Activated naive CD4-positive, alpha-beta T cell treated with anti-CD3 and anti-CD28 coated beads, Interleukin-2, amount 50 U/mL, for 24 hours (primary cell): ENCODE data around the gene ACSM6.
"Not testable (repeated sequence)": the region's sequence is repeated elsewhere in the genome, so short reads cannot be mapped to it uniquely, and the experiment has no call there.

Experiments
- H3K27ac Mint-ChIP-seq: one replicate; pipeline ENCODE4 v1.8.0; 2021; ENCODE audit warnings: mild to moderate bottlenecking, mixed read lengths
- H3K27me3 Mint-ChIP-seq: one replicate; pipeline ENCODE4 v1.8.0; 2021; ENCODE audit warnings: mixed read lengths
- H3K36me3 Mint-ChIP-seq: one replicate; pipeline ENCODE4 v1.8.0; 2021; ENCODE audit warnings: mixed read lengths
- H3K4me1 Mint-ChIP-seq: one replicate; pipeline ENCODE4 v1.8.0; 2021; ENCODE audit warnings: mixed read lengths
- H3K4me3 Mint-ChIP-seq: one replicate; pipeline ENCODE4 v1.8.0; 2021; ENCODE audit warnings: mild to moderate bottlenecking, mixed read lengths
- H3K9me3 Mint-ChIP-seq: one replicate; pipeline ENCODE4 v1.8.0; 2021; ENCODE audit warnings: mixed read lengths

The ACSM6 gene

GRCh38 chr10:95234951-95235350, 40.9 kb downstream of the ACSM6 start:
- no peak overlapping the region for H3K4me3 Mint-ChIP-seq
- no peak overlapping the region for H3K27ac Mint-ChIP-seq
- H3K4me1 Mint-ChIP-seq, result no peaks in the 10 kb centered on the region
- no peaks in the 10 kb centered on the region for H3K36me3 Mint-ChIP-seq
- no peaks in the 10 kb centered on the region for H3K9me3 Mint-ChIP-seq
- peaks cover 1% of the 10 kb centered on the region for H3K27me3 Mint-ChIP-seq

GRCh38 chr10:95235676-95236067, 41.6 kb downstream of the ACSM6 start:
- no peaks in the 10 kb centered on the region for H3K4me1 Mint-ChIP-seq
- peaks cover 1% of the 10 kb centered on the region for H3K27me3 Mint-ChIP-seq
- H3K27ac Mint-ChIP-seq, result no peak overlapping the region
- no peaks in the 10 kb centered on the region for H3K36me3 Mint-ChIP-seq
- no peaks in the 10 kb centered on the region for H3K9me3 Mint-ChIP-seq
- no peak overlapping the region for H3K4me3 Mint-ChIP-seq

- H3K27me3 Mint-ChIP-seq, result peaks cover 1% of the 10 kb centered on the region
- no peaks in the 10 kb centered on the region for H3K4me1 Mint-ChIP-seq
- no peaks in the 10 kb centered on the region for H3K36me3 Mint-ChIP-seq
- no peaks in the 10 kb centered on the region for H3K9me3 Mint-ChIP-seq
- peak overlapping the region; percentile 25 for H3K27ac Mint-ChIP-seq
- H3K4me3 Mint-ChIP-seq, result no peak overlapping the region
These were observed 42.2 kb downstream of the ACSM6 start for GRCh38 chr10:95236068-95236903.

- Mint-ChIP-seq H3K9me3 (no peaks in the 10 kb centered on the region), H3K27me3 (peaks cover 1% of the 10 kb centered on the region), H3K4me3 (no peak overlapping the region), H3K27ac (no peak overlapping the region), H3K4me1 (no peaks in the 10 kb centered on the region), H3K36me3 (no peaks in the 10 kb centered on the region)
These were observed 43.5 kb downstream of the ACSM6 start for GRCh38 chr10:95237376-95238170.

- not testable (repeated sequence) for H3K9me3 Mint-ChIP-seq, H3K36me3 Mint-ChIP-seq, H3K4me1 Mint-ChIP-seq
These were observed 46.1 kb downstream of the ACSM6 start for GRCh38 chr10:95240096-95240495.

GRCh38 chr10:95240811-95241210, 46.8 kb downstream of the ACSM6 start:
- H3K27ac Mint-ChIP-seq, result no peak overlapping the region
- peaks cover 2% of the 10 kb centered on the region for H3K27me3 Mint-ChIP-seq
- H3K36me3 Mint-ChIP-seq, result no peaks in the 10 kb centered on the region
- H3K4me1 Mint-ChIP-seq, result no peaks in the 10 kb centered on the region
- H3K4me3 Mint-ChIP-seq, result no peak overlapping the region
- no peaks in the 10 kb centered on the region for H3K9me3 Mint-ChIP-seq

More at GRCh38 chr10:95240096-95240495, 46.1 kb downstream of the ACSM6 start:
- H3K27ac Mint-ChIP-seq, H3K27me3 Mint-ChIP-seq, H3K4me3 Mint-ChIP-seq: not testable (repeated sequence)

GRCh38 chr10:95241533-95241932, 47.5 kb downstream of the ACSM6 start:
- Mint-ChIP-seq H3K27me3 (peaks cover 3% of the 10 kb centered on the region), H3K4me1 (no peaks in the 10 kb centered on the region), H3K36me3 (no peaks in the 10 kb centered on the region)

GRCh38 chr10:95242581-95243317, 48.7 kb downstream of the ACSM6 start:
- Mint-ChIP-seq H3K4me1 (no peaks in the 10 kb centered on the region), H3K9me3 (no peaks in the 10 kb centered on the region), H3K27me3 (peaks cover 3% of the 10 kb centered on the region), H3K36me3 (no peaks in the 10 kb centered on the region), H3K27ac (no peak overlapping the region), H3K4me3 (no peak overlapping the region)

More at GRCh38 chr10:95241533-95241932, 47.5 kb downstream of the ACSM6 start:
- no peak overlapping the region for H3K4me3 Mint-ChIP-seq
- no peak overlapping the region for H3K27ac Mint-ChIP-seq
- no peaks in the 10 kb centered on the region for H3K9me3 Mint-ChIP-seq

GRCh38 chr10:95243318-95243617, 49.2 kb downstream of the ACSM6 start:
- H3K4me3 Mint-ChIP-seq, result no peak overlapping the region
- H3K36me3 Mint-ChIP-seq, result no peaks in the 10 kb centered on the region
- no peak overlapping the region for H3K27ac Mint-ChIP-seq
- H3K9me3 Mint-ChIP-seq, result no peaks in the 10 kb centered on the region
- no peaks in the 10 kb centered on the region for H3K4me1 Mint-ChIP-seq
- peaks cover 3% of the 10 kb centered on the region for H3K27me3 Mint-ChIP-seq

GRCh38 chr10:95244152-95244551, 50.1 kb downstream of the ACSM6 start:
- Mint-ChIP-seq H3K4me3 (no peak overlapping the region), H3K9me3 (no peaks in the 10 kb centered on the region), H3K27me3 (peaks cover 3% of the 10 kb centered on the region), H3K4me1 (no peaks in the 10 kb centered on the region), H3K36me3 (no peaks in the 10 kb centered on the region), H3K27ac (no peak overlapping the region)

- no peaks in the 10 kb centered on the region for H3K9me3 Mint-ChIP-seq
- no peak overlapping the region for H3K27ac Mint-ChIP-seq
- no peaks in the 10 kb centered on the region for H3K36me3 Mint-ChIP-seq
- H3K27me3 Mint-ChIP-seq, result peaks cover 4% of the 10 kb centered on the region
- H3K4me3 Mint-ChIP-seq, result no peak overlapping the region
- no peaks in the 10 kb centered on the region for H3K4me1 Mint-ChIP-seq
These were observed 51.5 kb downstream of the ACSM6 start for GRCh38 chr10:95245425-95246055.

GRCh38 chr10:95246582-95247051, 52.6 kb downstream of the ACSM6 start:
- H3K4me3 Mint-ChIP-seq, result no peak overlapping the region
- H3K27me3 Mint-ChIP-seq, result peaks cover 8% of the 10 kb centered on the region
- no peaks in the 10 kb centered on the region for H3K9me3 Mint-ChIP-seq
- H3K27ac Mint-ChIP-seq, result no peak overlapping the region
- H3K36me3 Mint-ChIP-seq, result no peaks in the 10 kb centered on the region
- no peaks in the 10 kb centered on the region for H3K4me1 Mint-ChIP-seq

GRCh38 chr10:95247200-95247880, 53.3 kb downstream of the ACSM6 start:
- no peak overlapping the region for H3K4me3 Mint-ChIP-seq
- H3K27ac Mint-ChIP-seq, result no peak overlapping the region
- H3K27me3 Mint-ChIP-seq, result peaks cover 10% of the 10 kb centered on the region
- no peaks in the 10 kb centered on the region for H3K4me1 Mint-ChIP-seq
- H3K36me3 Mint-ChIP-seq, result no peaks in the 10 kb centered on the region
- H3K9me3 Mint-ChIP-seq, result no peaks in the 10 kb centered on the region

GRCh38 chr10:95247881-95248583, 54.0 kb downstream of the ACSM6 start:
- no peaks in the 10 kb centered on the region for H3K36me3 Mint-ChIP-seq
- H3K4me3 Mint-ChIP-seq, result no peak overlapping the region
- H3K27me3 Mint-ChIP-seq, result peaks cover 17% of the 10 kb centered on the region
- no peak overlapping the region for H3K27ac Mint-ChIP-seq
- no peaks in the 10 kb centered on the region for H3K4me1 Mint-ChIP-seq
- H3K9me3 Mint-ChIP-seq, result no peaks in the 10 kb centered on the region
